Stimulated activated CD8-positive, alpha-beta memory T cell treated with anti-CD3 and anti-CD28 coated beads, Interleukin-12 subunit alpha, Interleukin-12 subunit beta, amount 100 ng/mL, for 4 hours (primary cell): ENCODE data around the gene ARF3.

ENCODE experiments used
- DNase-seq: peaks from one replicate; pipeline ENCODE4 v3.0.0-alpha.2; 2020; ENCODE audit warnings: low read depth

Gene ARF3

DNA sequence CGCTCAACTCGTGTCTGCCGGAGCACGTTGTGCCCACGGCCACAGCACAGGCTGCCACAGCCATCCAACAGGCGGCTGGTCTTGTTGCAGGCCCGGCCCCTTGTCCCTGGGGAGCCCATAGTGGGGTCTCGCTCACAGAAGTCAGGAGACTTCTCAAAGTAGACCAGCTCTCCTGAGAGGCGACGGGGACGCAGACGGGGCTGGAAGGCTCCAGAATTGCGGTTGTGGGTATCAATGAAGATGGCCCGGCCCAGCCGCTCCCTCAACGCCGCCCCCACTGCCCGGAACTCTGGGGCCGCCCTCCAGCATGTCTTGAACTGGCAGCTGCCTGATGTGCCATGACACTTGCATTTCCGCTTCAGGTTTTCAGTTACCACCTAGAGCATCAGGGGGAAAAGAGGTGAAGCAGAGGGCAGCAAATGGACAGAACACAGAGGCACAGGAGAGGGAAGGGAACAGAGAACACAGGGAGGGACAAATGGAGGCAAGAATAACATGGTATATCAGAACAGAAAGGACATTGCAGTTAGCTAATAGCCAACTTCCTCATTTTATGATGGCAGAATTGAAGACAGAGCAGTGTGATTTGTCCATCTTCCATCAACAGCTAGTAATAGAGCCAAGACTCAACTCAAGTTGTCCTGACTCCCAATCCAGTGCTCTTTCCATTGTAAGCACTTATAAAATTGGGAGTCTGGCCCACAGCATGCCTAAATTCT, 9.0 kb upstream of the ARF3 start:
- DNase-seq: no peak

GRCh38 chr12:48965298-48965838, 8.1 kb upstream of the ARF3 start:
- DNase-seq: no peak

DNA sequence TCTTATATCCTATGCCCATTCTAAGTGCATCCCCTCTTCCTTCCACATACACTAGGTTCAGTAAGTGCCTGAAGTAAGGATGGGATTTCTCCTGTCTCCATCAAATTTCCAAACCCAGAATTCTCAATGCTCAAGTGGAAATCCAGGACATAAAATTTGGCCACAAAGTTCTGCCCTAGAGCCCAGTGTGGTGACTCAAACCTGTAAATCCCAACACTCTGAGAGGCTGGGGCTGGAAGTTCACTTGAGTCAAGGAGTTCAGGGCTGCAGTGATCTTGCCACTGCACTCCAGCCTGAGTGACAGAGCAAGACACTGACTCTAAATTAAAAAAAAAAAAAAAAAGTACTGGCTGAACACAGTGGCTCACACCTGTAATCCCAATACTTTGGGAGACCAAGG, 4.5 kb upstream of the ARF3 start:
- DNase-seq: no peak

DNA sequence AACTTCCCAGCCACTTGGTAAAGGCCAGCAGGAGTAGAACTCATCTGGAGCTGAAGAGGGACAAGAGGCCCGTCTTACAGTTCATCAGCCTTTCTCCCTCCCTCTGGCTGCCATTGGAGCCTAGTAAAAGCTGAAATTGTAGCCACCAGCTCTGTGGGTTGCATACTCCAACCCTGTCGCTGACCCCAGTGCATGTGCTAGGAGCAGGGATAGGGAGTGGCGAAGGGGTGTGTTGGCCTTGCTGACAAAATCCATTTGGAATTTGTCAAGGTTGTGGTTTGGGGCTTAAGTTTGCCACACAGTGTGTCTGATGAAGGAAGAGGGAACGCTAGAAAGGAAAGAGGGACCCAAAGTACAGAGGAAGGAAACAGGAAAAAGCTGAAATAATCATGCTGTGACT, 4.0 kb upstream of the ARF3 start:
- DNase-seq: no peak

DNA sequence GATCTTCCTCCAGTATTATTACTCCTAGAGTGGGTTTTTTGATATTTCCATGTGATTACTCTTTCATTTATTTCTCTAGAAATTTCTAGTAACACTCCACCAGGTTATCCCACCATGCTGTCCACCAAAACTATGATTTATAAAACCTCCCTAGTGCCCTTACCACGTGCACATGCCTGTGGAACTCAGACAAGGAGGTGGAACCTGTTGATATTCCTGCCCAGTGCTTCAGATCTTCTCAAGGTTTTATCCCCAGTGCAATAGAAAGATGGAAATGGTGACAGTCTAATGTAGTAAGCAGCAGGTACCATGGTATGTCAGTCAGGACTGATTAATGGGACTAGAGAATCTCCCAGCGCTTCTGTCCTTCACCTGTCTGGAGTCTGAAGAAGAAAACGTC, 3.5 kb upstream of the ARF3 start:
- no peak for DNase-seq

DNA sequence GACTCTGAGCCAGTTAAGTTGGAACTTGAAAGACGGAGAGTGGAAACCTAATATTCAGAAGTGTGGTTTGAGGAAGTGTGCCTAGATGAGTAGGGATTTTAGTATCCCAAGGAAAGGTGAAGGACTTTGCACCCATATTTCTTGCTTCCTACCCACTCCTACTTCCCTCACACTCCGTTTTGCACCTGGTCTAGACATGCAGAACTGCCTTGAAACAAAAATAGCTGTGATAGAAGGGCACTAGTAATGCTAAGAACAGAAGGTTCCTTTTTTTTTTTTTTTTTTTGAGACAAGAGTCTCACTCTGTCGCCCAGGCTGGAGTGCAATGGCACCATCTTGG, 732 bp upstream of the ARF3 start:
- no peak for DNase-seq

- no peak for DNase-seq
Observed at GRCh38 chr12:48956279-48957140, 777 bp downstream of the ARF3 start.

- DNase-seq: no peak
Observed at GRCh38 chr12:48954841-48955501, 2.3 kb downstream of the ARF3 start.

DNA sequence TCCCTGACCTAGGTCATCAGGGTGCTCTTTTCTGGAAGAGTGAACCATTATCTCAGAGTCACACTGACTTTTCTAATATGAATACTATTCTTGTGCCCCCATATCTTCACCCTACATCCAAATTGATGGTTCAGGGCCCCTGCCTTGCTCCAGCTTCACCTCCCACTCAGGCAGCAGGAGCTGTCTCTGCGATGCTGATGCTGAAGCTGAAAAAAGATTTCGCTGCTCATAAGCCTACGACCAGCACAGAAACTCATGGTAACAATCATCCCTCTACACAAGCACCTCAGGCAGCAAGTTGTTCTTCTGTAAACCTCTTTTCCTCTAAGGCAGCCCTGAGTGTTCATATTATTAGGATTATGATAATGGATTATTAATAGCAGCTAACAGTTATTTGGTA, 3.2 kb downstream of the ARF3 start:
- DNase-seq: no peak

GRCh38 chr12:48952691-48953090, 4.6 kb downstream of the ARF3 start:
- DNase-seq: no peak

DNA sequence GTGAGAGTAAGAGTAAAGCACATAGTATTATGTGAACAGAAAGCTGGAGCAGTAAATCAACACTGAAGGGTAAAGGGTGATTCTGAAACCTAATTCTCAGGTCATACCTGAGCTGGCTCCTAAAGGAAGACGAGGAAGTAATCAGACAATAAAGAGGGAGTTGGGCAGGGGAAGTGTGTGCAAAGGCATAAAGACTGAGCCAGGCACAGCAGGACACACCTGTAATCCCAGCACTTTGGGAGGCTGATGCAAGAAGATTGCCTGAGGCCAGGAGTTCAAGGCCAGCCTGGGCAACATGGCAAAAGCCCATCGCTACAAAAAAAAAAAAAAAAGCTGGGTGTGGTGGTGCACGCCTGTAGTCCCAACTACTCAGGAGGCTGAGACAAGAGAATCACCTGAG, 9.6 kb downstream of the ARF3 start:
- no peak for DNase-seq

DNA sequence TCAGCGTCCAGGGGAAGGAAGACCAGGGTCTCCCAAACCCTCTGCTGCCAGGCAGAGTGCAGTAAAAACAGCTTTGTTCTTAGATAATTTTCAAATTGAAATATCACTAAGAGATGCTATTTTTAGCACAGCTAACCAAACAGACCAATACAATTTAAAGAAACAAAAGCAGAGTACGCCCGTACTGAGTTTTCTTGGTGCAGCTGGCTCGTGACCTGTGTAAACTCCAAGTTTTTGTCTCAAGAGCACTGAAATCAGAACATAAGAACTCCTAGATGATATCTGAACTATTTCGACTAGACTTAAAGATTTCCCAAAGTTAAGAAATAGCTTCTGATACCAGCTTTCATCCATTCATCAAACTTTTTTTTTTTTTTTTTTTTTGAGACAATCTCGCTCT, 10.3 kb downstream of the ARF3 start:
- no peak for DNase-seq

DNA sequence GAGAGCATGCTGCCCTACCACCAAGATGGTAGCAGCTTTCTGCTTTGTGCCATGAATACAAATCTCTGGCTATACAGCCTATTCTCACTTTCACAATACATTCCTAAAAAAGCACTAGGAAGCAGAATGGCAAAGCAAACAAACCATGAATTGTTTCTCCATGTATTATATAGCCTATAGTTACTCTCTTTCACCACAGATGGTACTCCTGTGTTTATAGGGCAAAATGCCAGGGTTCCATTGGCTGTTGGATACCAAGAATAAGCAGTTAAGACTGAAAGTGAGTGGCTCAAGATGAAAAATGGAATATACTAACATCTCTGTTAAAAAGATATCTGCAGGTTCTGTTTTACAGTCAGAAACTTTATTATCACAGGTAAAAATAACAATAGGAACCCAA, 11.1 kb downstream of the ARF3 start:
- DNase-seq: no peak

- DNase-seq: no peak
Observed at GRCh38 chr12:48943221-48943620, 14.1 kb downstream of the ARF3 start.

DNA sequence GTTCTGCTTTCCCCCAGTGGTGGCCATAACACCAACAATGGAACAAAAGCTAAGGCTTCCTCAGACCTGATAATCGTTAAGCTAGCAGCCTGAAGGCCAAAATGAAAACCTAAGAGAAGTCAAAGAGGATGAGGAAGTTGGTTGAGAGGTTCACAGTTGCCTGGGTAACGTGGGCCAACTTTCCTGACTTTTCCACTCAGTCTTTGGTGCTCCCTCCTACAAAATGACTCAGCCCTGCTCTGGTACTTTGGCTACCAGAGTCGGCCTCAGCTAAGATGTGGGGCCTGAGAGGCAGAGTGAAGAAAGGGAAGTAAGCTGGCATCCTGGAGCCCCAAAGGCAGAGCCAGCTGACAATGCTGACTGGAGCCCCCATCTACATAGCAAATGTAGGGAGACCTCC, 17.1 kb downstream of the ARF3 start:
- DNase-seq: no peak

- no peak for DNase-seq
Observed at GRCh38 chr12:48938805-48939204, 18.5 kb downstream of the ARF3 start.

DNA sequence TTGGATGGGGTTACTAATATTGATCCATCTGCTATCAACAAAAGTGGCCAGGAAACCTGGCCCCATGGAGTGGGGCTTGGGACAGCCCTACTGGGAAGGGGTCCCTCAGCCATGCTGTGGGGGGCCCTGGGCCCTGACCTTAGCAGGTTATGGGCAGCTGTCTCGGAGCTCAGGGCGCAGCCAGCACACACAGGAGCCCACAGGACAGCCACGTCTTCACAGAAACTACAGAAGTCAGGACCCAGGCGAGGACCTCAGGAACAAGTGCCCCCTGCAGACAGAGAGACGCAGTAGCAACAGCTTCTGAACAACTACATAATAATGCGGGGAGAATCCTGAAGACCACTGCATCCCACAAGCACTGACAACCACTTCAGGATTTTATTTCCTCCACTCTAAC, 20.1 kb downstream of the ARF3 start:
- DNase-seq: no peak

GRCh38 chr12:48936379-48936979, 20.8 kb downstream of the ARF3 start:
- DNase-seq: peak; percentile 64

- no peak for DNase-seq
Observed at GRCh38 chr12:48934312-48934706, 23.0 kb downstream of the ARF3 start.

DNA sequence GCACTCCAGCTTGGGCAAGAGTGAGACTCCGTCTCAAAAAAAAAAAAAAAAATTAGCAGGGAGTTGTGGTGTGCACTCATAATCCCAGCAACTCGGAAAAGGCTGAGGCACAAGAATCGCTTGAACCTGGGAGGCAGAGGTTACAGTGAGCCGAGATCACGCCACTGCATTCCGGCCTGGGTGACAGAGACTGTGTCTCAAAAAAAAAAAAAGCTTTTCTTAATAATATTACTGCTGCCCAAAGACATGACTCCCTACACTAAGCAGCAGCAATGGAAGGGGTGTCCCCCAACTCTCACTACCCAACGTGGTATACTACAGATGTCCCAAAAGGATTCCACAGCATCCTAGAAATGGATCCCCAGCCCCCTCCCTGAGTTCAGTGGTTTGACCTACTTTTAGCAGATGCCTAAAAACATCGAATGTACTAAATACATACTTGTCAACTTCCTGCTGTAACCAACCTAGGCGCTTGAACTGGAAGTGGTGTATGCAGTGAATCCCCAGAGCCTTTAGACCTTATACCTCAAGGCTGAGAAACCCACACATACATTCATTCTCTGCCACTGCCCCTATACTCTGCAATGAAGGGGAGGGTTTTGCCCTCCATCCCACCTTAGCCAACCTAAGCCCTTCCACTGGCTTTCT, 23.5 kb downstream of the ARF3 start:
- no peak for DNase-seq

DNA sequence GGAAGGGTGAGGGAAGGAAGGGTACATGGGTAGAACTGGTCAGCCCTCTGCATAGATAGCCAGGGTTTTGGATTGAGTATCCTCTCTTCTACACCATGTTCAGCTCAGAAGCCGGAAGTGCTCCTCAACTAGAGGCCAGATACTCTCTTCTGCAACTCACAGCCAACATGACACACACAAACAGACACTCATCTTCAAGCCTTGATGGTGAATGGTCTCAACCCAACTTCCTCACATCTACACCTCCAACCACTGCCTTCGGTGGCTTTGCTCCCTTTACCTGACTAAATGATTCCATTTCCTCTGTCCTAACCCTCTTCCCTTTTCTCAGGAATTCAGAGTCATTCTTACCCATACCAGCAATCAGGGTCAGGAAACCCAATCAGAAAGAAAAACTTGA, 24.4 kb downstream of the ARF3 start:
- DNase-seq: no peak

- no peak for DNase-seq
Observed at GRCh38 chr12:48930475-48930874, 26.8 kb downstream of the ARF3 start.
